Measurements from ENCODE around the gene DDX27. TPM values are rescaled to one million over a fixed set of nuclear protein-coding genes. Genes with fewer than 3 reads are reported as not detected.

DDX27 gene
- total RNA-seq, 2 experiments from 2014 or later, result 116 to 126 TPM

DNA sequence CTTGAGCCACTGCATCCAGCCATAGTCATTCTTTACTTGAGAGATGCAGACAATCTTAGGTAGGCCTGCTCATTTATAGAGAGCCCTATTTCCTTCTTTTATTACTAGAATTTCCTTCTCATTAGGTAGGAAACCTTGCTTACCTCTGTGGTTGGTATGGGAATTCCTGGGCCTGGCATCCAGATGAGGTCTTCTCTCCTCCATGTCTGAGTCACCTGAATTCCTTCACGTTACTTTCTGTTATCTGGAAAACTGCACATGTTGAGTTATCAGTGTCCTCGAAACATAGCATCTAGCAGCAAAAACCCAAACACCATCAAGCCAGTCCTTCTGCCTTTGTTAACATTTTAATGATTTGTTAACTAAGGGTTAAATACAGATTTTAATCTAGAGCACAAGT lies 56.4 kb downstream of the DDX27 start:
- H3K36me3 ChIP-seq (ENCODE audit: insufficient read depth, low read length), result peaks cover 61% of the 10 kb centered on the region
- Mint-ChIP-seq H3K36me3 (ENCODE audit: low read depth) (peaks cover 90% of the 10 kb centered on the region), H3K9me3 (peaks cover 5% of the 10 kb centered on the region), H3K27me3 (peaks cover 4% of the 10 kb centered on the region), H3K27ac (peak overlapping the region; percentile 93), H3K4me1 (ENCODE audit: low read depth) (peaks cover 65% of the 10 kb centered on the region), H3K4me3 (peak overlapping the region; percentile 89)
- peak overlapping the region; percentile 78 to 95 for H3K27ac ChIP-seq (ENCODE audit: low read depth in 1 of 2, low read length in 2 of 2)
- POLR2A ChIA-PET, result interaction anchor here (0.9 to 2.7 kb wide), 2 partner anchors 8 to 1515 kb away, joined by 3 to 18 read pairs; no protein-coding TSS in a partner anchor
- peaks cover 77% of the 10 kb centered on the region for H3K4me1 ChIP-seq (ENCODE audit: insufficient read depth, low read length)
- peaks cover 11 to 13% of the 10 kb centered on the region in 2 experiments for H3K9me3 ChIP-seq (ENCODE audit: control insufficient read depth in 1 of 2, insufficient read depth in 1 of 2, low read length in 2 of 2)
- ATAC-seq (ENCODE audit: poor library complexity) (no peak), DNase-seq (no peak)
- TF ChIP-seq, protein P1, sequence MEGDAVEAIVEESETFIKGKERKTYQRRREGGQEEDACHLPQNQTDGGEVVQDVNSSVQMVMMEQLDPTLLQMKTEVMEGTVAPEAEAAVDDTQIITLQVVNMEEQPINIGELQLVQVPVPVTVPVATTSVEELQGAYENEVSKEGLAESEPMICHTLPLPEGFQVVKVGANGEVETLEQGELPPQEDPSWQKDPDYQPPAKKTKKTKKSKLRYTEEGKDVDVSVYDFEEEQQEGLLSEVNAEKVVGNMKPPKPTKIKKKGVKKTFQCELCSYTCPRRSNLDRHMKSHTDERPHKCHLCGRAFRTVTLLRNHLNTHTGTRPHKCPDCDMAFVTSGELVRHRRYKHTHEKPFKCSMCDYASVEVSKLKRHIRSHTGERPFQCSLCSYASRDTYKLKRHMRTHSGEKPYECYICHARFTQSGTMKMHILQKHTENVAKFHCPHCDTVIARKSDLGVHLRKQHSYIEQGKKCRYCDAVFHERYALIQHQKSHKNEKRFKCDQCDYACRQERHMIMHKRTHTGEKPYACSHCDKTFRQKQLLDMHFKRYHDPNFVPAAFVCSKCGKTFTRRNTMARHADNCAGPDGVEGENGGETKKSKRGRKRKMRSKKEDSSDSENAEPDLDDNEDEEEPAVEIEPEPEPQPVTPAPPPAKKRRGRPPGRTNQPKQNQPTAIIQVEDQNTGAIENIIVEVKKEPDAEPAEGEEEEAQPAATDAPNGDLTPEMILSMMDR (IDR thresholded peaks at IDR 0.05), result no peak
- CTCF ChIA-PET, result interaction anchor here (1.2 kb wide), 2 partner anchors 29 to 58 kb away, joined by 5 read pairs; no protein-coding TSS in a partner anchor
- peak overlapping the region; percentile 80 for H3K4me3 ChIP-seq (ENCODE audit: low read length)
- H3K27me3 ChIP-seq (ENCODE audit: control insufficient read depth in 1 of 2, insufficient read depth in 2 of 2, low read length in 2 of 2), result no peaks in the 10 kb centered on the region
- intact Hi-C loops (cut with DNase I, micrococcal nuclease), result no loop called here

DNA sequence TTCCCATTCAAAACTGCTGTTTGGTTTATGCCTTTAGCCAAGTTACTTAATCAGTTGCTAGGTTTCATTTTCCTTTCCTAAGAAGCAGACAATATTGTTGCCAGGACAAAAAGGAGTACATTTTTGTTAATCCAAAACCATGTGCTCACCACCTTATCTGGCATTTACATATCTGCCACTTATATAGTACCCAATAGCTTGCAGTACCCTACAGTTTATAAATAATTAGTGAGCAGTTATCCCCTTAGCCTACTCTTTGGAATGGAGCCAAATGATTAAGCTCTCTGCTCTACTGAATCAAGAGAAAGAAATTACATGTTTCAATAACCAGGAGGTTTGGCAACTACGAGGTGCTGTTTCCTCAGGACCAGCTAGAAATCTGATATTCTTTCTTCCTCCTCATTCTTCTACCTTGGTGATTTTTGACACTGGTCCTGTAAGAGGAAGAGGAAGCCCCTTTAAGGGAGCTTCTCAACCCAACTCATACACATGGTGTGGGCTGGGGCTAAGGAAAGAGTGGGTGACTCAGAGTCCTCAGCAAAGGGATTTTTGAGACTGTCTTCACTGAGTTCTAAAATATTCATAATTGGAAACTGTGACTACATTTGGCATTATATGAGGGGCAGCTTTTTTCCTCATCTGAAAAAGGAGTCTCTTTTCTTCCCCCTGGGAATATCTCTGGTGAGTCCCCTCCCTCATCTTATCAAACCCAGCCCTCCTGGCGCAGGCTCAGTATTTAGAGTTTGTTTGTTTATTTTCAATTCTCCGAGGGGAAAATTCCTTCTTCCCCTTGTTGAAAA lies 57.1 kb downstream of the DDX27 start:
- peaks cover 65% of the 10 kb centered on the region for H3K4me1 Mint-ChIP-seq (ENCODE audit: low read depth)
- POLR2A ChIA-PET, result interaction anchor here (0.9 to 2.7 kb wide), 3 partner anchors 9 to 1514 kb away, joined by 3 to 18 read pairs (median 3); no protein-coding TSS in a partner anchor
- intact Hi-C loops (cut with DNase I, micrococcal nuclease), result no loop called here
- H3K27me3 ChIP-seq (ENCODE audit: control insufficient read depth in 1 of 2, insufficient read depth in 2 of 2, low read length in 2 of 2), result no peaks in the 10 kb centered on the region
- peaks cover 61% of the 10 kb centered on the region for H3K36me3 ChIP-seq (ENCODE audit: insufficient read depth, low read length)
- DNase-seq (peak in 13 of 14 experiments; percentile 8 to 76 (median 33)), ATAC-seq (ENCODE audit: poor library complexity) (no peak)
- peak overlapping the region; percentile 78 to 95 for H3K27ac ChIP-seq (ENCODE audit: low read depth in 1 of 2, low read length in 2 of 2)
- peaks cover 4% of the 10 kb centered on the region for H3K27me3 Mint-ChIP-seq
- CTCF ChIA-PET, result interaction anchor here (1.2 kb wide), 2 partner anchors 30 to 59 kb away, joined by 5 read pairs; no protein-coding TSS in a partner anchor
- H3K4me3 ChIP-seq (ENCODE audit: low read length), result peak overlapping the region; percentile 80
- H3K9me3 ChIP-seq (ENCODE audit: control insufficient read depth in 1 of 2, insufficient read depth in 1 of 2, low read length in 2 of 2), result peaks cover 10 to 18% of the 10 kb centered on the region in 2 experiments
- peaks cover 90% of the 10 kb centered on the region for H3K36me3 Mint-ChIP-seq (ENCODE audit: low read depth)
- peak overlapping the region; percentile 93 for H3K27ac Mint-ChIP-seq
- peak overlapping the region; percentile 89 for H3K4me3 Mint-ChIP-seq
- H3K9me3 Mint-ChIP-seq, result peaks cover 7% of the 10 kb centered on the region
- peaks cover 76% of the 10 kb centered on the region for H3K4me1 ChIP-seq (ENCODE audit: insufficient read depth, low read length)
- TF ChIP-seq, protein P1 (IDR thresholded peaks at IDR 0.05), result no peak

DNA sequence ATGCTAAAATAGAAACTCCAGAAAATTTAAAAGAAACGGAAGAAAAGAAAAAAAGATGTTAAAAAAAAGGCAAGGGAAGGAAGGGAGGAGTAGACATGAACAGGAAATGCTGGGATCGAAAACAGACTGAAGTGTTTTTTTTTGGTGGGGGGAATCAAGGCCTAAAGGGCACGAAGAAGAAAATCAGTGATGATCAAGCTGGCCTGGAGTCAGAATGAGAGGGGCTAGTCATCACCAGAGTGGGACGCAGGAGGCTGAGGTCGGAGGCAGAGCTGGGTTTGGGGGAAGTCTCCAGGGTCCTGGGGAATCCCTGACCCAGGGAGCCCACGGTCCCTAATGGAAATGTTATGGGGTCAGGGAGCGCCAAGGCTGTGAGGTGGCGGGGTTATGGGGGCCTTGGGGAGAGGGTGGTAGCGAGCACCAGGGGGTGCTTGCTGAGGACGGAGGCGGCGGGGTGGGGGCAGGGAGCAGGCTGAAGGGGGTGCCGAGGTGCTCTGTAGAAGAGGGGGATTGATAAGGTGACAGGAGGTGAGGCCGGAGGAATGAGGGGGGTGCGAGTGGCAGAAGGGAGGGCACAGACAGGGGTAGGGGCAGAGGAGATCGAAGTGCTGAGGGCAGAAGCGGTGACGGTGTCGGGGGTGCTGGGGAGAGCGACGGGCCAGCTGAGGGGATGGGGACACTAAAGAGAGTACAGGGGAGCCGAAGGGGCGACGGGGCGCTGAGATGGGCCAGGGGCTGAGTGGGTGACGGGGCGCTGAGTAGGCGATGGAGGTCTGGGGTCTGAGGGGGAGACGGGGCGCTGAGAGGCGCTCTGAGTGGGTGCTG lies 58.0 kb downstream of the DDX27 start:
- Mint-ChIP-seq H3K27me3 (peaks cover 4% of the 10 kb centered on the region), H3K4me1 (ENCODE audit: low read depth) (peaks cover 67% of the 10 kb centered on the region), H3K4me3 (peak overlapping the region; percentile 89), H3K27ac (peak overlapping the region; percentile 93), H3K9me3 (peaks cover 10% of the 10 kb centered on the region), H3K36me3 (ENCODE audit: low read depth) (peaks cover 90% of the 10 kb centered on the region)
- POLR2A ChIA-PET, result interaction anchor here (0.6 to 2.7 kb wide), 14 partner anchors 8 to 536 kb away, joined by 3 to 18 read pairs (median 3); partner anchors contain the start of genes CSE1L, DDX27, SLC9A8 and STAU1
- Histone ChIP-seq H3K4me3 (ENCODE audit: low read length) (peak overlapping the region; percentile 80), H3K27ac (ENCODE audit: low read depth in 1 of 2, low read length in 2 of 2) (peak overlapping the region; percentile 78 to 95), H3K27me3 (ENCODE audit: control insufficient read depth in 1 of 2, insufficient read depth in 2 of 2, low read length in 2 of 2) (no peaks in the 10 kb centered on the region), H3K4me1 (ENCODE audit: insufficient read depth, low read length) (peaks cover 74% of the 10 kb centered on the region), H3K9me3 (ENCODE audit: control insufficient read depth in 1 of 2, insufficient read depth in 1 of 2, low read length in 2 of 2) (peaks cover 9 to 26% of the 10 kb centered on the region in 2 experiments), H3K36me3 (ENCODE audit: insufficient read depth, low read length) (peaks cover 61% of the 10 kb centered on the region)
- TF ChIP-seq, protein P1 (IDR thresholded peaks at IDR 0.05), result no peak
- DNase-seq, result peak in 13 of 14 experiments; percentile 6 to 57 (median 15)
- no peak for ATAC-seq (ENCODE audit: poor library complexity)
- intact Hi-C loops (cut with DNase I, micrococcal nuclease), result no loop called here
- CTCF ChIA-PET, result interaction anchor here (1.2 kb wide), 2 partner anchors 31 to 60 kb away, joined by 5 read pairs; no protein-coding TSS in a partner anchor
